ENCODE results near the gene PANK1.

GRCh38 chr10:89664203-89664602 is 19.2 kb upstream of the PANK1 start:
- TF ChIP-seq CTCF (IDR thresholded peaks at IDR 0.05; ENCODE audit: insufficient read depth, low read depth, low read length) (no peak), EZH2 (IDR thresholded peaks at IDR 0.05; ENCODE audit: insufficient read depth, low read length) (no peak)
